ENCODE data around the gene CEACAM19. TPM values are rescaled to one million over a fixed set of nuclear protein-coding genes. Genes with fewer than 3 reads are reported as not detected.

The CEACAM19 gene
- total RNA-seq, 3 donors from 2014 or later = 0.33 to 0.86 (median 0.74) TPM

DNA sequence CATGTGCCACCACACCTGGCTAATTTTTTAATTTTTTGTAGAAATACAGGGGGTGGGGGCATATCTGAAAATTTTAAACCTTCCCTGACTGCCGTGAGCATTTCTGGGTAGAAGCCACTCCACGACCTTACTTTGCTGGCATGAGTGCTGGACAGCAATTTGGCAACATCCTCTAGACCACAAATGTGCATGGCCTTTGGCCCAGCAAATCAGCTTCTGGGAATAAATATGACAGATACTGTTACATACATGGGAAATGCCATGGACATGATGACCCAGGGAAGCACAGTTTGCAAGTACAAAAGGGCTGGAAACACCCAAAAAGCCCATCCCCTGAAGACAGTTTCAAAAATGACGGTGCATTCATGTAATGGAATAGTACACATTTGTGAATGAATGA lies 30.8 kb upstream of the CEACAM19 start:
- Mint-ChIP-seq H3K27me3 (ENCODE audit: low read depth) (peaks cover 15% of the 10 kb centered on the region), H3K9me3 (no peaks in the 10 kb centered on the region), H3K36me3 (ENCODE audit: insufficient read depth) (no peaks in the 10 kb centered on the region), H3K4me1 (ENCODE audit: low read depth) (peaks cover 2% of the 10 kb centered on the region), H3K4me3 (no peak overlapping the region)
- ATAC-seq = no peak
- DNase-seq = no peak

DNA sequence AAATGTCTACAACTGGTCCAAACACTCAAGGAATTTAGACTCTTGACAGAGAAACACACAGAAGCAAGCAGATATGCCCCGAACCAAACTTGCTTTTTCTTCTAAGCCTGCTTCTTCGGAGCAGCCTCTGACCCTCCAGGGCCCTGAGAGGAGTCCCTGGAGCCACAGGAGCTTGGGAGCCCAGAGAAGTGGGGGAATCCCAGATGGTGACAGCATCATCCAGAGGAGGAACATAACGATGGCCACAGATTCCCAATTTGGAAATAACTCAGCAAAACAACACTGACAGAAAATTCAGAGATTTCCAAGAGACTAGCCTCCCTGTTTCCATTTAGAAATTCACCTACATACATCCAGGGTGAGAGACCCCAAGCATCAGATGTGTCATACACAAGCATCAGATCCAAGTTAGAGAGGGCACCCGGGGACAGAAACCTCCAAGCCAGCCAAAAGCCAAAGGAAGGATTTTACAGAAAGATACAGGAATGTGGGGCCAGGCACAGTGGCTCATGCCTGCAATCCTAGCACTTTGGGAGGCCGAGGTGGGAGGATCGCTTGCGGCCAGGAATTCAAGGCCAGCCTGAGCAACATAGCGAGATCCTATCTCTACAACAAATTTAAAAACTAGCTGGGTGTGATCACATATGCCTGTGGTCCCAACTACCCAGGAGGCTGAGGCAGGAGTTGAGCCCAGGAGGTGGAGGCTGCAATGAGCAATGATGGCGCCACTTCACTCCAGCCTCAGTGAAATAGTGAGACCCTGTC lies 29.6 kb upstream of the CEACAM19 start:
- ATAC-seq (no peak), DNase-seq (no peak)
- Mint-ChIP-seq H3K27me3 (ENCODE audit: low read depth) (peaks cover 19% of the 10 kb centered on the region), H3K4me1 (ENCODE audit: low read depth) (peaks cover 2% of the 10 kb centered on the region), H3K9me3 (no peaks in the 10 kb centered on the region), H3K36me3 (ENCODE audit: insufficient read depth) (no peaks in the 10 kb centered on the region), H3K4me3 (no peak overlapping the region)

- Mint-ChIP-seq H3K9me3 (no peaks in the 10 kb centered on the region), H3K27me3 (ENCODE audit: low read depth) (peaks cover 19% of the 10 kb centered on the region), H3K4me3 (peak overlapping the region; percentile 3), H3K4me1 (ENCODE audit: low read depth) (peaks cover 2% of the 10 kb centered on the region), H3K36me3 (ENCODE audit: insufficient read depth) (no peaks in the 10 kb centered on the region)
- ATAC-seq (no peak), DNase-seq (no peak)
Measured at GRCh38 chr19:44642377-44642776, 28.9 kb upstream of the CEACAM19 start.

DNA sequence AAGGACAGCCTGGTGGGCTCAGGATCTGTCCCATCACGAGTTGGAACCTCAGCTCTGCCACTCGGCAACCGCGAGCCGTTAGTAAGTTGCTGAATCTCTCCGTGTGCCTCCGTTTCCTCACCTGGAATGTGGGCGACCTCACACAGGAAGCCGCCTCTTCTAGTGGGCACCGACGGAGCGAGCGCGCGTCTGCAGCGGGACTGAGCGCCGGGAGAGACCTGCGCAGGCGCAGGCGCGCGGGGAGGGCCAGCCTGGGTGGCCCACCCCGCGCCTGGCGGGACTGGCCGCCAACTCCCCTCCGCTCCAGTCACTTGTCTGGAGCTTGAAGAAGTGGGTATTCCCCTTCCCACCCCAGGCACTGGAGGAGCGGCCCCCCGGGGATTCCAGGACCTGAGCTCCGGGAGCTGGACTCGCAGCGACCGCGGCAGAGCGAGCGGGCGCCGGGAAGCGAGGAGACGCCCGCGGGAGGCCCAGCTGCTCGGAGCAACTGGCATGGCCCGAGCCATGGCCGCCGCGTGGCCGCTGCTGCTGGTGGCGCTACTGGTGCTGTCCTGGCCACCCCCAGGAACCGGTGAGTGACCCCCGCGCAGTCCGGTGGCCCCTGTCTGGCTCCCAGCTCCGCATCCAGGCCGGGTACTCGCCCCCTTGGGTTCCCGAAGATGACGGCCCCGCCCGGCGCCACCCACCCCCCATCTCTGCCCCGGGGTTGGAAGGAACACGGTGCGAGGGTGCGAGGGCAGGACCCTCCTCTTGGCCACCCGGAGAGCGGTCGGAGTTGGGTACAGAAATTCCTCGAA lies 27.5 kb upstream of the CEACAM19 start, which contains the start of gene PVR:
Gene PVR, plus strand, starts transcription at position 306 of the 797 bp plus-strand sequence. Its CDS starts 187 bp downstream, at position 493.
- Mint-ChIP-seq H3K4me3 (peak within 1 kb of the TSS; percentile 80), H3K9me3 (no peaks in the 10 kb centered on the region), H3K27me3 (ENCODE audit: low read depth) (peaks cover 19% of the 10 kb centered on the region), H3K36me3 (ENCODE audit: insufficient read depth) (no peaks in the 10 kb centered on the region), H3K4me1 (ENCODE audit: low read depth) (peaks cover 2% of the 10 kb centered on the region)
- no peak for DNase-seq
- ATAC-seq = peak; percentile 80 to 89

- peaks cover 2% of the 10 kb centered on the region for H3K4me1 Mint-ChIP-seq (ENCODE audit: low read depth)
- peak overlapping the region; percentile 80 for H3K4me3 Mint-ChIP-seq
- H3K9me3 Mint-ChIP-seq = no peaks in the 10 kb centered on the region
- ATAC-seq = peak; percentile 22 to 31
- DNase-seq = no peak
- H3K36me3 Mint-ChIP-seq (ENCODE audit: insufficient read depth) = no peaks in the 10 kb centered on the region
- peaks cover 19% of the 10 kb centered on the region for H3K27me3 Mint-ChIP-seq (ENCODE audit: low read depth)
Measured at GRCh38 chr19:44644402-44645016, 26.8 kb upstream of the CEACAM19 start.

DNA sequence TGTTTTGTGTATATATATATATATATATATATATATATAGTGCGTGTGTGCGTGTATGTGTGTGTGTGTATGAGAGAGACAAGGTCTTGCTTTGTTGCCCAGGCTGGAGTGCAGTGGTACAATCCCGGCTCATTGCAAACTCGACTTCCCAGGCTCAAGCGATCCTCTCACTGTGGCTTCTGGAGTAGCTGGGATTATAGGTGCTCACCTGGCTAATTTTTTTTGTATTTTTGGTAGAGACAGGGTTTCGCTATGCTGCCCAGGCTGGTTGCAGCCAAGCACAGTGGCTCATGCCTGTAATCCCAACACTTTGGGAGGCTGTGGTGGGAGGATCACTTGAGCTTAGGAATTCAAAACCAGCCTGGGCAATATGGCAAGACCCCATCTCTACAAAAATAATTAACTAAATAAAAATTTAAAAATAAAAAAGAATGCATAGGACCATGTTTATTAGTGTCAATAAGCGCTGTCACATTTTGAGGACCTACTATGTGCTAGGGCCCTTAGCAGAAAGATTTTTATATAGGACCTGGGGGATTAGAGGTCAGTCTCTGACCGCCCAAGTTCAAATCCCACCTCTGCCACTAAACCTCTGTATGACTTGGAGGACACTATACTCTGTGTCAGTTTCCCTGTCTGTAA lies 25.8 kb upstream of the CEACAM19 start:
- peaks cover 15% of the 10 kb centered on the region for H3K27me3 Mint-ChIP-seq (ENCODE audit: low read depth)
- H3K4me3 Mint-ChIP-seq = no peak overlapping the region
- H3K36me3 Mint-ChIP-seq (ENCODE audit: insufficient read depth) = no peaks in the 10 kb centered on the region
- ATAC-seq = no peak
- H3K4me1 Mint-ChIP-seq (ENCODE audit: low read depth) = peaks cover 2% of the 10 kb centered on the region
- no peak for DNase-seq
- H3K9me3 Mint-ChIP-seq = no peaks in the 10 kb centered on the region

GRCh38 chr19:44646049-44646416 lies 25.2 kb upstream of the CEACAM19 start:
- no peak overlapping the region for H3K4me3 Mint-ChIP-seq
- peaks cover 2% of the 10 kb centered on the region for H3K4me1 Mint-ChIP-seq (ENCODE audit: low read depth)
- ATAC-seq = no peak
- peaks cover 12% of the 10 kb centered on the region for H3K27me3 Mint-ChIP-seq (ENCODE audit: low read depth)
- no peak for DNase-seq
- H3K9me3 Mint-ChIP-seq = no peaks in the 10 kb centered on the region
- H3K36me3 Mint-ChIP-seq (ENCODE audit: insufficient read depth) = no peaks in the 10 kb centered on the region

GRCh38 chr19:44647144-44647543 lies 24.1 kb upstream of the CEACAM19 start:
- no peak for ATAC-seq
- no peak for DNase-seq
- H3K36me3 Mint-ChIP-seq (ENCODE audit: insufficient read depth) = no peaks in the 10 kb centered on the region

DNA sequence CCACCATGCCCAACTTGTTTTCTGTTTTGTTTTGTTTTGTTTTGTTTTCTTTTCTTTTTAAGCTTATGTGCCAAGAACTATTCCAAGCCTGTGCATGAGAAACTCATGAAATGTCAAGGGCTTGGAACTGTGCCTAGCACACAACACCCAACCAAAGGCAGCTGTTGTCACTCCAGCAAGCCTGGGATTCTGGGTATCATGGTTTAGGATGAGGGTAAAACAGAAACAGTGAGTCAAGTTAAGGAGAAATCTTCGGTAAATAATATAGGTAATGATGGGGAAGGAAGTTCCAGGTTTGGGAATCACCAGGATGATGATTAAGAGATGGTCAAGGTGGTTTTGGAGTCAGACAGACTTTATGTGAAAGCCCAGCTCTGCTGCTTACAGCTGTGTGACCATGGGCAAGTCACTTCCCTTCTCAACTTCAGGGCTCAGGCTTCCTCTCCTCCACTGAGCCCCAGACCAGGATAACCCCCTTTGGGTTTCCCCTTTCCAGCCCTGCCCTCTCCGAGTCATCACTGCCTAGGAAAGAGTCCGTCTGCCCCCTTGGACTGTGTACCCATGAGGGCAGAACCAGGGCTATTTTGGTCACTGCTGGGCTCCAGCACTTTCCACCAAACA lies 22.5 kb upstream of the CEACAM19 start:
- peaks cover 7% of the 10 kb centered on the region for H3K27me3 Mint-ChIP-seq (ENCODE audit: low read depth)
- H3K4me1 Mint-ChIP-seq (ENCODE audit: low read depth) = no peaks in the 10 kb centered on the region
- no peak for ATAC-seq
- H3K9me3 Mint-ChIP-seq = no peaks in the 10 kb centered on the region
- no peak for DNase-seq
- H3K4me3 Mint-ChIP-seq = no peak overlapping the region
- H3K36me3 Mint-ChIP-seq (ENCODE audit: insufficient read depth) = no peaks in the 10 kb centered on the region

More at GRCh38 chr19:44647144-44647543, 24.1 kb upstream of the CEACAM19 start:
- Mint-ChIP-seq H3K4me3 (no peak overlapping the region), H3K9me3 (no peaks in the 10 kb centered on the region), H3K4me1 (ENCODE audit: low read depth) (peaks cover 2% of the 10 kb centered on the region), H3K27me3 (ENCODE audit: low read depth) (peaks cover 12% of the 10 kb centered on the region)

- Mint-ChIP-seq H3K9me3 (no peaks in the 10 kb centered on the region), H3K27me3 (ENCODE audit: low read depth) (peaks cover 7% of the 10 kb centered on the region)
- no peak for DNase-seq
Measured at GRCh38 chr19:44649578-44650145, 21.6 kb upstream of the CEACAM19 start.

GRCh38 chr19:44653343-44653742 lies 17.9 kb upstream of the CEACAM19 start:
- no peaks in the 10 kb centered on the region for H3K9me3 Mint-ChIP-seq

More at GRCh38 chr19:44649578-44650145, 21.6 kb upstream of the CEACAM19 start:
- ATAC-seq = no peak
- no peak overlapping the region for H3K4me3 Mint-ChIP-seq
- H3K36me3 Mint-ChIP-seq (ENCODE audit: insufficient read depth) = no peaks in the 10 kb centered on the region
- peaks cover 4% of the 10 kb centered on the region for H3K4me1 Mint-ChIP-seq (ENCODE audit: low read depth)

DNA sequence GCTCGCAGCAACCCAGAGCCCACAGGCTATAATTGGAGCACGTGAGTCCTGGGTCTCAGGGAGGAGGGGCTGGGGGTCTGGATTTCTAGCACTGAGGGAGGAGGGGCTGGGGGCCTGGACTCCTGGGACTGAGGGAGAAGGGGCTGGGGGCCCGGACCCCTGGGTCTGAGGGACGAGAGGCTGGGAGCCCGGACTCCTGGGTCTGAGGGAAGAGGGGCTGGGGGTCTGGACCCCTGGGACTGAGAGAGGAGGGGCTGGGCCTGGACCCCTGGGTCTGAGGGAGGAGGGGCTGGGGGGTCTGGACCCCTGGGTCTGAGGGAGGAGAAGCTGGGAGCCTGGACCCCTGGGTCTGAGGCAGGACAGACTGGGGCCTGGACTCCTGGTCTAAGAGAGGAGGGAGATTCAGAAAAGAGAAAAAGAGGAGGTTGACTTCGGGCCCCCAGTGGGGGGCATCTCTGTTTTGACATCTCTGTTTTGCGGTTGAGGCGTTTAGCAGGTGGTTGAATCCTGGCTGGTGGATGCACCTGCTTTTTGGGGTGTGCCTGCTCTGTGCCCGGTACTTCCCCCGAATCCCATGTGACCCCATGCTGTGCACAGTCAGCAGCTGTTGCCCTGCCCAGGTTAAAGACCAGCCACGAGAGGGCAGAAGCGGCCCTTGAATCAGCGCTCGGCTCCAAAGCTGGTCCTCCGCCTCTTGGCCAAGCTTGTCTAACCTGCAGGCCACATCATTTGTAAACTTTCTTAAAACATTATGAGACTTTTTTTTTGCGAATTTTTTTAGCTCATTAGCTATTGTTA lies 17.1 kb upstream of the CEACAM19 start:
- Mint-ChIP-seq H3K27me3 (ENCODE audit: low read depth) (no peaks in the 10 kb centered on the region), H3K4me3 (no peak overlapping the region), H3K4me1 (ENCODE audit: low read depth) (peaks cover 5% of the 10 kb centered on the region), H3K9me3 (no peaks in the 10 kb centered on the region), H3K36me3 (ENCODE audit: insufficient read depth) (peaks cover 7% of the 10 kb centered on the region)
- ATAC-seq = peak; percentile 82 to 89
- peak; percentile 49 for DNase-seq

More at GRCh38 chr19:44653343-44653742, 17.9 kb upstream of the CEACAM19 start:
- H3K4me3 Mint-ChIP-seq = no peak overlapping the region
- H3K27me3 Mint-ChIP-seq (ENCODE audit: low read depth) = no peaks in the 10 kb centered on the region
- H3K36me3 Mint-ChIP-seq (ENCODE audit: insufficient read depth) = peaks cover 7% of the 10 kb centered on the region
- peaks cover 5% of the 10 kb centered on the region for H3K4me1 Mint-ChIP-seq (ENCODE audit: low read depth)
- no peak for ATAC-seq
- no peak for DNase-seq
